ENCODE results near the gene COL20A1. TPM values are rescaled to one million over a fixed set of nuclear protein-coding genes. Genes with fewer than 3 reads are reported as not detected.
"Not testable (repeated sequence)": the region's sequence is repeated elsewhere in the genome, so short reads cannot be mapped to it uniquely, and the experiment has no call there.

Gene COL20A1
- total and polyA plus RNA-seq, 2 donors (not counting 1 experiment from before 2014, with no cell fraction given) = not detected

DNA sequence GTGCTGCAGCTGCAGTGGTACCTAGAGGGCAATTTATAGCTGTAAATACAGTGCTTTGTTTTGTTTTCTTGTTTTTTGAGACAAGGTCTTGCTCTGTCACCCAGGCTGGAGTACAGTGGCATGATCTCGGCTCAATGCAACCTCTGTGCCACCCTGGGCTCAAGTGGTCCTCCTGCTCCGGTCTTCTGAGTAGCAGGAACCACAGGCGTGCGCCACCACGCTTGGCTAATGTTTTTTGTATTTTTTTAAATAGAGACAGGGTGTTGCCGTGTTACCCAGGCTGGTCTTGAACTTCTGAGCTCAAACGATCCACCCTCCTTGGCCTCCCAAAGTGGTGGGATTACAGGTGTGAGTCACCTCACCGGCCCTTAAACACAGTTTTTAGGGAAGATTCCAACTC is 41.4 kb downstream of the COL20A1 start:
- no peak for DNase-seq
- intact Hi-C loops (cut with micrococcal nuclease) = no loop called here
- H3K9ac ChIP-seq (ENCODE audit: low read length) = no peak overlapping the region
- ChIA-PET CTCF (no interaction called here), POLR2A (no interaction called here)
- 89% methylated on average over 4 of the region's 8 CpGs for WGBS (ENCODE audit: insufficient coverage)
- H3K27ac ChIP-seq (ENCODE audit: low read length in 2 of 2) = no peak overlapping the region
- H2AFZ ChIP-seq (ENCODE audit: insufficient read depth, low read depth, low read length, poor library complexity, severe bottlenecking) = no peak overlapping the region
- H3K9me3 ChIP-seq (ENCODE audit: control extremely low read depth in 1 of 3, control insufficient read depth in 2 of 3, insufficient read depth in 1 of 3, low read length in 2 of 3) = peaks cover 0 to 38% (median 0%) of the 10 kb centered on the region in 3 donors
- peaks cover 18% of the 10 kb centered on the region for H3K27me3 Mint-ChIP-seq
- TF ChIP-seq, protein P1, sequence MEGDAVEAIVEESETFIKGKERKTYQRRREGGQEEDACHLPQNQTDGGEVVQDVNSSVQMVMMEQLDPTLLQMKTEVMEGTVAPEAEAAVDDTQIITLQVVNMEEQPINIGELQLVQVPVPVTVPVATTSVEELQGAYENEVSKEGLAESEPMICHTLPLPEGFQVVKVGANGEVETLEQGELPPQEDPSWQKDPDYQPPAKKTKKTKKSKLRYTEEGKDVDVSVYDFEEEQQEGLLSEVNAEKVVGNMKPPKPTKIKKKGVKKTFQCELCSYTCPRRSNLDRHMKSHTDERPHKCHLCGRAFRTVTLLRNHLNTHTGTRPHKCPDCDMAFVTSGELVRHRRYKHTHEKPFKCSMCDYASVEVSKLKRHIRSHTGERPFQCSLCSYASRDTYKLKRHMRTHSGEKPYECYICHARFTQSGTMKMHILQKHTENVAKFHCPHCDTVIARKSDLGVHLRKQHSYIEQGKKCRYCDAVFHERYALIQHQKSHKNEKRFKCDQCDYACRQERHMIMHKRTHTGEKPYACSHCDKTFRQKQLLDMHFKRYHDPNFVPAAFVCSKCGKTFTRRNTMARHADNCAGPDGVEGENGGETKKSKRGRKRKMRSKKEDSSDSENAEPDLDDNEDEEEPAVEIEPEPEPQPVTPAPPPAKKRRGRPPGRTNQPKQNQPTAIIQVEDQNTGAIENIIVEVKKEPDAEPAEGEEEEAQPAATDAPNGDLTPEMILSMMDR (IDR thresholded peaks at IDR 0.05) = no peak
- no peak for TF ChIP-seq EZH2 (IDR thresholded peaks at IDR 0.05; ENCODE audit: borderline replicate concordance, insufficient read depth, low read depth, low read length, poor library complexity, severe bottlenecking)
- no peaks in the 10 kb centered on the region for H3K36me3 ChIP-seq (replicated peaks in 1 of 2; ENCODE audit: control extremely low read depth in 1 of 2, control insufficient read depth in 1 of 2, extremely low read depth in 1 of 2, insufficient read depth in 2 of 2, low read length in 1 of 2)
- no peaks in the 10 kb centered on the region for H3K4me1 ChIP-seq (ENCODE audit: control insufficient read depth in 2 of 2, insufficient read depth in 2 of 2, low read length in 2 of 2)
- H3K79me2 ChIP-seq (ENCODE audit: control insufficient read depth, insufficient read depth, low read length) = no peaks in the 10 kb centered on the region
- no peak overlapping the region for H3K4me2 ChIP-seq (replicated peaks; ENCODE audit: low read depth, low read length, poor library complexity, severe bottlenecking)
- H3K4me3 ChIP-seq (ENCODE audit: control extremely low read depth in 1 of 5, extremely low read depth in 1 of 5, insufficient read depth in 1 of 5, low read depth in 2 of 5, low read length in 4 of 5) = no peak overlapping the region
- peaks cover 11% of the 10 kb centered on the region for H3K9me3 Mint-ChIP-seq (ENCODE audit: insufficient read depth)
- H3K27me3 ChIP-seq (replicated peaks in 1 of 4; ENCODE audit: control extremely low read depth in 1 of 4, control insufficient read depth in 3 of 4, insufficient read depth in 4 of 4, low read length in 3 of 4) = peaks cover 0 to 2% (median 0%) of the 10 kb centered on the region in 4 experiments
- no peak for ATAC-seq (ENCODE audit: low read depth)
- H3K4me1 Mint-ChIP-seq = no peaks in the 10 kb centered on the region
- no peaks in the 10 kb centered on the region for H4K20me1 ChIP-seq (ENCODE audit: control insufficient read depth, insufficient read depth, low read length, poor library complexity, severe bottlenecking)
- no peak overlapping the region for H3K4me3 Mint-ChIP-seq
- no peak overlapping the region for H3K27ac Mint-ChIP-seq

DNA sequence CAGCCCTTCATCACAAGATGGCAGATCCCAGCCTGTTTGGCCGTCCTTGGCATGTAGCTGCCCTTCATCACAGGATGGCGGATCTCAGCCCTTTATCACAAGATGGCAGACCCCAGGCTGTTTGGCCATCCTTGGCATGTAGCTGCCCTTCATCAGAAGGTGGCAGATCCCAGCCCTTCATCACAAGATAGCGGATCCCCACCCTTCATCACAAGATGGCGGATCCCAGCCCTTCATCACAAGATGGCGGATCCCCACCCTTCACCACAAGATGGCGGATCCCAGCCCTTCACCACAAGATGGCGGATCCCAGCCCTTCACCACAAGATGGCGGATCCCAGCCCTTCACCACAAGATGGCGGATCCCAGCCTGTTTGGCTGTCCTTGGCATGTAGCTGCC is 42.1 kb downstream of the COL20A1 start:
- H3K9ac ChIP-seq (ENCODE audit: low read length); DNase-seq; H3K79me2 ChIP-seq (ENCODE audit: control insufficient read depth, insufficient read depth, low read length); intact Hi-C loops (cut with micrococcal nuclease); H3K4me1 ChIP-seq (ENCODE audit: control insufficient read depth in 2 of 2, insufficient read depth in 2 of 2, low read length in 2 of 2); POLR2A ChIA-PET; H3K27me3 ChIP-seq (replicated peaks in 1 of 4; ENCODE audit: control extremely low read depth in 1 of 4, control insufficient read depth in 3 of 4, insufficient read depth in 4 of 4, low read length in 3 of 4); H2AFZ ChIP-seq (ENCODE audit: insufficient read depth, low read depth, low read length, poor library complexity, severe bottlenecking); H3K27ac ChIP-seq (ENCODE audit: low read length in 2 of 2); ATAC-seq (ENCODE audit: low read depth); H3K4me1 Mint-ChIP-seq; CTCF ChIA-PET; H3K4me3 Mint-ChIP-seq; H3K4me3 ChIP-seq (ENCODE audit: control extremely low read depth in 1 of 5, extremely low read depth in 1 of 5, insufficient read depth in 1 of 5, low read depth in 2 of 5, low read length in 4 of 5); H3K4me2 ChIP-seq (replicated peaks; ENCODE audit: low read depth, low read length, poor library complexity, severe bottlenecking); H4K20me1 ChIP-seq (ENCODE audit: control insufficient read depth, insufficient read depth, low read length, poor library complexity, severe bottlenecking); H3K36me3 ChIP-seq (replicated peaks in 1 of 2; ENCODE audit: control extremely low read depth in 1 of 2, control insufficient read depth in 1 of 2, extremely low read depth in 1 of 2, insufficient read depth in 2 of 2, low read length in 1 of 2); H3K27ac Mint-ChIP-seq: not testable (repeated sequence)
- WGBS (ENCODE audit: insufficient coverage) = 98% methylated on average over 5 of the region's 9 CpGs
- peaks cover 0 to 37% (median 0%) of the 10 kb centered on the region in 3 donors for H3K9me3 ChIP-seq (ENCODE audit: control extremely low read depth in 1 of 3, control insufficient read depth in 2 of 3, insufficient read depth in 1 of 3, low read length in 2 of 3)
- H3K27me3 Mint-ChIP-seq = peaks cover 18% of the 10 kb centered on the region
- H3K9me3 Mint-ChIP-seq (ENCODE audit: insufficient read depth) = peaks cover 16% of the 10 kb centered on the region

Data from B cell (primary cell).